Stimulated activated naive CD8-positive, alpha-beta T cell treated with anti-CD3 and anti-CD28 coated beads, Interleukin-15, Interleukin-2, amounts not matched to agents 100 ng/mL and 50 ng/mL, for 24 hours (primary cell): ENCODE data around the gene PALMD.

Experiments used
- H3K27ac Mint-ChIP-seq: one replicate; pipeline ENCODE4 v1.8.0; 2021; ENCODE audit warnings: mild to moderate bottlenecking, mixed read lengths
- H3K27me3 Mint-ChIP-seq: one replicate; pipeline ENCODE4 v1.8.0; 2021; ENCODE audit warnings: mixed read lengths
- H3K36me3 Mint-ChIP-seq: one replicate; pipeline ENCODE4 v1.8.0; 2021; ENCODE audit warnings: low read depth, mixed read lengths
- H3K4me1 Mint-ChIP-seq: one replicate; pipeline ENCODE4 v1.8.0; 2021; ENCODE audit warnings: low read depth, mixed read lengths
- H3K4me3 Mint-ChIP-seq: one replicate; pipeline ENCODE4 v1.8.0; 2021; ENCODE audit warnings: mild to moderate bottlenecking, mixed read lengths
- H3K9me3 Mint-ChIP-seq: one replicate; pipeline ENCODE4 v1.8.0; 2021; ENCODE audit warnings: mixed read lengths

PALMD gene

GRCh38 chr1:99621340-99621901, 24.5 kb upstream of the PALMD start:
- H3K27me3 Mint-ChIP-seq = peaks cover 7% of the 10 kb centered on the region
- H3K4me3 Mint-ChIP-seq = no peak overlapping the region
- no peaks in the 10 kb centered on the region for H3K4me1 Mint-ChIP-seq
- H3K36me3 Mint-ChIP-seq = no peaks in the 10 kb centered on the region
- H3K27ac Mint-ChIP-seq = no peak overlapping the region
- no peaks in the 10 kb centered on the region for H3K9me3 Mint-ChIP-seq

DNA sequence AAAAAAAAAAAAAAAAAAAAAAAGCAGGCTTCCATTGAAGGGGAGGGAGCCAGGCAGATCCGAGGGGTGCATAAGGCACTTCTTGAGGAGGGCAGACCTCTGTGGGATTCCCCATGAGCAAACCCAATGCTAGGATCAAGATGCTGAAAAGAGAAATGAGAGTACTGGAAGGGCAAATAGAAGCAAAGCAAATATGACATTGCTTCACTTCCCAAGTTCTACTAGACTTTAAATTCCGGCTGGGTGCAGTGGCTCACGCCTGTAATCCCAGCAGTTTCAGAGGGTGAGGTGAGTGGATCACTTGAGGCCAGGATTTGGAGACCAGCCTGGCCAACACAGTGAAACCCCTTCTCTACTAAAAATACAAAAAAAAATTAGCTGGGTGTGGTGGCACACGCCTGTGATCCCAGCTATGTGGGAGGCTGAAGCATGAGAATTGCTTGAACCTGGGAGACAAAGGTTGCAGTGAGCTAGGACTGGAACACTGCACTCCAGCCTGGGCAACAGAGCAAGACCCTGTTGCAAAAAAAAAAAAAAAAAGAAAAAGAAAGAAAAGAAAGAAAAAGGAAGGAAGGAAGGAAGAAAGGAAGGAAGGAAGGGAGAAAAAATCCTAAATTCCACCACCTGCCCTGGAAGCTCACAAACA, 23.1 kb upstream of the PALMD start:
- H3K27ac Mint-ChIP-seq = no peak overlapping the region
- no peak overlapping the region for H3K4me3 Mint-ChIP-seq
- H3K9me3 Mint-ChIP-seq = no peaks in the 10 kb centered on the region
- no peaks in the 10 kb centered on the region for H3K4me1 Mint-ChIP-seq
- H3K36me3 Mint-ChIP-seq = no peaks in the 10 kb centered on the region
- peaks cover 6% of the 10 kb centered on the region for H3K27me3 Mint-ChIP-seq

DNA sequence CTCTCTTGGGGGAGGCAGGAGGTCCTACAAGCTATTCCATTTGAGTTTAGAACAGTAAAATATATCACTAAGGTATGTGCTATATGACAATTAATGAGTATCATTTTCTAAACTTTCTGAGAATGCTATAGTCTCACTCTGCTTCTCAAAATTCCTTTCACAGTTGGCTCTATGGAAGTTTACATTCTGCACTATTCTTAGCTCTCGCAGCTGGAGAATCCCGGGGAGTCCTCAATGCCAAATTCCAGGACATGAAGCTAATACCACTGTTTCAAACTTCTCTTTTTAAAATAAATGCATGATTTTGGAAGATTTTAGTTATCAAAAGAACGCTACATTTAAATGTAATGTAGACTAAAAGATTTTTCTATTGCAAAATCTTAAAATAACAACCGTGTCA, 22.4 kb upstream of the PALMD start:
- H3K4me1 Mint-ChIP-seq = no peaks in the 10 kb centered on the region
- no peak overlapping the region for H3K4me3 Mint-ChIP-seq
- H3K27ac Mint-ChIP-seq = no peak overlapping the region
- H3K36me3 Mint-ChIP-seq = no peaks in the 10 kb centered on the region
- H3K27me3 Mint-ChIP-seq = peaks cover 3% of the 10 kb centered on the region
- H3K9me3 Mint-ChIP-seq = no peaks in the 10 kb centered on the region

- Mint-ChIP-seq H3K4me3 (no peak overlapping the region), H3K36me3 (no peaks in the 10 kb centered on the region), H3K9me3 (no peaks in the 10 kb centered on the region), H3K27me3 (no peaks in the 10 kb centered on the region), H3K4me1 (no peaks in the 10 kb centered on the region), H3K27ac (no peak overlapping the region)
These were observed 18.3 kb upstream of the PALMD start for GRCh38 chr1:99627615-99628014.

DNA sequence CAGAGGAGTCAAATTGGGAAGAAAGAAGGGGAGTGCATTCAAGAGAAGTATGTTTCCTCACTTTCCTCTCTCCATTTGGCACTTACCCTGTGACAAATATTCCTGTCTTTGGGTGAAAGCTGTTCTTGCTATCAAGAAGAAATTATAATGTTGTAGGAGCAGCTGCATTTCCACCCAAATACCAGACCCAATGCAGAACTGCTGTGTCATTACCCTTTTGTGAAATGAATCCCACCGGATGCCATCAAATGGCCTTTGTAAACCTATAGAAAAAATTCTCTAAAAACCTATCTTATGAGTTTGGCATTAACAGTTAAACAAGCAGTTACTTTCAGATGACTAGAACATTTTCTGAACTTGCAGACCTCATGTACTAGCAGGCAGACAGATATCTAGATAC, 16.7 kb upstream of the PALMD start:
- no peaks in the 10 kb centered on the region for H3K9me3 Mint-ChIP-seq
- no peaks in the 10 kb centered on the region for H3K36me3 Mint-ChIP-seq
- no peaks in the 10 kb centered on the region for H3K27me3 Mint-ChIP-seq
- no peak overlapping the region for H3K27ac Mint-ChIP-seq
- no peak overlapping the region for H3K4me3 Mint-ChIP-seq
- H3K4me1 Mint-ChIP-seq = no peaks in the 10 kb centered on the region

- no peaks in the 10 kb centered on the region for H3K36me3 Mint-ChIP-seq
- no peak overlapping the region for H3K4me3 Mint-ChIP-seq
- no peaks in the 10 kb centered on the region for H3K4me1 Mint-ChIP-seq
- H3K9me3 Mint-ChIP-seq = no peaks in the 10 kb centered on the region
- no peaks in the 10 kb centered on the region for H3K27me3 Mint-ChIP-seq
- no peak overlapping the region for H3K27ac Mint-ChIP-seq
These were observed 10.8 kb upstream of the PALMD start for GRCh38 chr1:99634971-99635624.

DNA sequence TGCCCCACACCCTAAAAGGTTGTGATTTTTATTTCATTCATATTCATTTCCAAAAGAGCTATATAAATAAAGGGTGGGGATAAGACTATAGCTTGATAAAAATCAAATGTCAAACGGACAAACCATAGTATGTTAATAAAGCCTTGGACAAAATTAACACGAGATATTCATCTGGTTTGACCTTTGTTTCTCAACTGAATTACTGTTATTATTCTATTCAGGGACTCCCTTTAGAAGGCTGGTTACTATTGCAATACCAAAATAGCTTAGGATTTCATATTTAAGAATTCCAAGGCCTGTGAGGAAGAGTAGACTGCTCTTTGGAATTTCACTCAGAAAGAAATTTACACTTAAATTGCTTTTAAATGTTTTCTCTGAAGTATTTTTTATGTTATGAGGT, 10.2 kb upstream of the PALMD start:
- Mint-ChIP-seq H3K27me3 (no peaks in the 10 kb centered on the region), H3K4me1 (no peaks in the 10 kb centered on the region), H3K27ac (no peak overlapping the region), H3K36me3 (no peaks in the 10 kb centered on the region), H3K4me3 (no peak overlapping the region), H3K9me3 (no peaks in the 10 kb centered on the region)

GRCh38 chr1:99636647-99637175, 9.2 kb upstream of the PALMD start:
- Mint-ChIP-seq H3K4me3 (no peak overlapping the region), H3K27ac (no peak overlapping the region), H3K4me1 (no peaks in the 10 kb centered on the region), H3K27me3 (no peaks in the 10 kb centered on the region), H3K36me3 (no peaks in the 10 kb centered on the region), H3K9me3 (no peaks in the 10 kb centered on the region)

GRCh38 chr1:99638853-99639252, 7.1 kb upstream of the PALMD start:
- no peaks in the 10 kb centered on the region for H3K4me1 Mint-ChIP-seq
- H3K9me3 Mint-ChIP-seq = no peaks in the 10 kb centered on the region
- H3K27me3 Mint-ChIP-seq = no peaks in the 10 kb centered on the region
- H3K4me3 Mint-ChIP-seq = no peak overlapping the region
- H3K36me3 Mint-ChIP-seq = no peaks in the 10 kb centered on the region
- no peak overlapping the region for H3K27ac Mint-ChIP-seq

DNA sequence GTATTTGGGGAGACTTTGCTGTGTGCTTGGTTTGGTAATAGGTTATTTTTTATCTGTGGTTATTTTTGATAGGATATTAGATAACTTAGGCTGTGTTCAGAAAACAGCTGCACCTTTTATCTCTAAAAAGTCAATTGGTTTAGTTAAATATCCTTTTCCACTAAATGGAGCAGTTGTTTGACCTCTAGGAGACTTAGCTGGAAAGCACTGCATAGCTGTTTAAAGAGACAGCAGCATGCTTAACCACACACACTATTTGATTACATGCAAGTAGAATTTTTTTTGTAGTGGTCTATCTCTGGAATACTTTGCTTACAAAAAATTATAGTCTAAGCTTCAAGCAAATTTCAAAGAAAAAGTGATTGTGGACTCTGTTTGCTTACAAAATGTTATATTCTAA, 6.5 kb upstream of the PALMD start:
- Mint-ChIP-seq H3K36me3 (no peaks in the 10 kb centered on the region), H3K4me3 (no peak overlapping the region), H3K27me3 (no peaks in the 10 kb centered on the region), H3K4me1 (no peaks in the 10 kb centered on the region), H3K9me3 (no peaks in the 10 kb centered on the region), H3K27ac (no peak overlapping the region)

DNA sequence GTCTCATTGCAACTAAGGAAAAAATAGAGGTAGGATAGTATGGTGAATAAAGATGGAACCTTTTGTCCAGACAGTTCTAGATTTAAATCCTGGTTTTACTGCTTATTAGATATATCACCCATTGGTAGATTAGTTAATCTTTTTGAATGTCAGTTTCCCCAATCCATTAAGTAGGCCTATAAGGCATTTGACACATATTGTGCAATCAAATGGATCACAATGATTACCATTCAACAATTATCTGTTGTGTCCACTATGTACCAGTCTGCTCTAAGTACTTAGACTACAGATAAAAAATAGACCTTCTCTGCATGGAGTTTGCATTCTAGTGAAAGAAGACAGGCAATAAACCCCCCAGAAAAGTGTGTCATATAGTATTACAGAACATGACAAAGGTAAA, 6.0 kb upstream of the PALMD start:
- Mint-ChIP-seq H3K27ac (no peak overlapping the region), H3K36me3 (no peaks in the 10 kb centered on the region), H3K9me3 (no peaks in the 10 kb centered on the region), H3K27me3 (no peaks in the 10 kb centered on the region), H3K4me1 (no peaks in the 10 kb centered on the region), H3K4me3 (no peak overlapping the region)

DNA sequence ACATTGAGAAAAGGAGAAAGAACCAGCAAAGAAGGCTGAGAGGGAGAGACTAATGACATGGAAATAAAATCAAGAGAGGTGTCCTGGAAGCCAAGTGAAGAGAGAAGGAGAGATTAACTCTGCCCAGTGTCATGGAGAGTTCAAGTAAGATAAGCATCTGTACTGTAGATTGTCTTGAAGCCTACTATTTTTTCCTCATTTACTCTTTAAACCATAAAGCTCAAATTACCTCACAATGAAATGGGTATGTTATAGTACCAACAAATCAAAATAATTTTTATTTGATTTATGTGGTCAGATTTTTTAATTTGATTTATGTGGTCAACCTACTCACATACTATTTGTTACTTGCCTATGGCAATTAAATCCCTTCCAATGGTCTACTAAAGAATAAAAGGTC, 5.2 kb upstream of the PALMD start:
- Mint-ChIP-seq H3K36me3 (no peaks in the 10 kb centered on the region), H3K4me3 (no peak overlapping the region), H3K27me3 (peaks cover 4% of the 10 kb centered on the region), H3K9me3 (no peaks in the 10 kb centered on the region), H3K27ac (no peak overlapping the region), H3K4me1 (no peaks in the 10 kb centered on the region)

- H3K4me1 Mint-ChIP-seq = no peaks in the 10 kb centered on the region
- no peak overlapping the region for H3K4me3 Mint-ChIP-seq
- no peaks in the 10 kb centered on the region for H3K36me3 Mint-ChIP-seq
- H3K27me3 Mint-ChIP-seq = peaks cover 8% of the 10 kb centered on the region
- no peaks in the 10 kb centered on the region for H3K9me3 Mint-ChIP-seq
- no peak overlapping the region for H3K27ac Mint-ChIP-seq
These were observed 4.4 kb upstream of the PALMD start for GRCh38 chr1:99641558-99641957.

DNA sequence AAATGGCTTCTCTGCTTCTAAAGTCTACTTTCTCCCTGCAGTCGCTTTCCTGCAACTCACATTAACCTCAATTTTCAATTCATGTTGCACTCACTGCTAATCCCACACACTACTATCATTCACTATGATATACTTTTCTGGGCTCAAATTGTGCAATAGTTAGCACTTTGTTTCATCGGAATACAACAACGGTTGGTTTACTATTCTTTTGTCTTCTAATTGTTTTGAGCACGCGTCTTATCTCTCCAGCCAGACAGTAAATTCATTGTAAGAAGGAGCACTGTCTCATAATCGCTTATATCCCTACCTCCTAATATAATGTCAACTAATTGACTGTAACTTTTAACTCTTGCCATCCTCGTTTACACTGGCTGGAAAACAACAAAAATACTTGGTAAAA, 3.9 kb upstream of the PALMD start:
- Mint-ChIP-seq H3K27ac (no peak overlapping the region), H3K4me3 (no peak overlapping the region), H3K4me1 (no peaks in the 10 kb centered on the region)

GRCh38 chr1:99643021-99643779, 2.7 kb upstream of the PALMD start:
- Mint-ChIP-seq H3K36me3 (no peaks in the 10 kb centered on the region), H3K27ac (no peak overlapping the region), H3K27me3 (peaks cover 18% of the 10 kb centered on the region), H3K9me3 (no peaks in the 10 kb centered on the region), H3K4me3 (no peak overlapping the region), H3K4me1 (no peaks in the 10 kb centered on the region)

More for the DNA sequence above, 3.9 kb upstream of the PALMD start:
- Mint-ChIP-seq H3K27me3 (peaks cover 11% of the 10 kb centered on the region), H3K9me3 (no peaks in the 10 kb centered on the region), H3K36me3 (no peaks in the 10 kb centered on the region)
